GM21619 (cell line): Measurements from ENCODE around the gene DCAF5.

Experiments used
- ATAC-seq: cut with Tn5 transposase; IDR thresholded peaks from one replicate; pipeline ENCODE4 v1.9.1; 2021; ENCODE audit not compliant: unreplicated experiment

The DCAF5 gene

DNA sequence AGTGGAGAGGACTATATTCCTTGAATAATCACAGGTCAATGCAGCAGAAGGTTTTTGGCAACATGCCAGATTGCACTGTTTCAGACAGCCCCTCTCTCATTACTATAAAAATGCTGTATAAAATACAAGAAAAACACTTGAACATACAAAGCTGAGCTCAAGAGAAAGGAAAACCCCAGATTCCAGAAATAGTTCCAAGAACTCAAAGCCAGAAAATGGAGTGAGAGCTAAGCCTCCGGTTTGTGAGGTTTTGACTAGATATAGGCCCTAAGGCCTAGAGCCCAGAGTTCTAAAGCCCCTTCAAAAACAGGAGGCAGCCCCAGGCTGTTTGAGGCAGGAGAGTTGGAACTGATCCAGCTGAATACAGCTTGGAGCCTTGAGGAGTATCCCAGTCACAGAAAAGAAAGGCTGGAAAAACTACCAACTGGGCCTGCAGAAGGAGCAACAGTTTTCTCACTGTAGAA is 144.5 kb downstream of the DCAF5 start:
- no peak for ATAC-seq

GRCh38 chr14:69006346-69006745 is 146.6 kb downstream of the DCAF5 start:
- ATAC-seq, result no peak

DNA sequence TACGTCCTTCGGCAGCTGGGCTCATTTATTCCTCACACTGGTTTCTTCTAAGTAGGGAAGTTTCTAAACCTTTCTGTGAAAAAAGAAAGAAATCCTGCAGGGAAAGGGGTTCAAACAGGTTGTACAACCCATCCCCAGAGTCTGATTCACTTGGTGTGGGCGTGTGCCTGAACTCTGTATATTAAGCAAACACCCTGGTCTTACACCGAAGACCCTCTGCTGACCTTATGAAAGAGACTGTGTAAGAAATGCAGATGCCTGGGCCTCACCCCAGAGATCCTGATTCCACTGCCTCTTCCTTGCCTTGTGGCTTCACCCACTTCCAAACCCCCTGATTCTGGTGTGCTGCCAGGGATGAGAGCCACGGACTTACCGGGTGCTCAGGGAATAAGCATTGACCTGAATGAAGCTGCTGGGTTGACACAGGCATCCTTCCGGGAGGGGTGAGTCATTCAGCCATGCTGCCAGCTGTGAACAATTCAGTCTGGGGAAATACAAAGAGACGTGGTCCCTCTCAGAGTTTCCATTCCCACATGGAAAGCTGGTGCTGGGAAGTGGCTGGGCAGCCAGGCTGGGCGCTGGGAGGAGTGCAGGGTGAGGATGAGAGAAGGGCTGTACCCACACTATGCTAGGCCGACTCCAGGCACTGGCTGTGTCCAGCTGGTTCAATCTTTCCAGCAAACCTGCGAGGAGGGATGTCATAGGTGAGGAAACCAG is 147.3 kb downstream of the DCAF5 start:
- no peak for ATAC-seq

GRCh38 chr14:69004731-69005431 is 148.0 kb downstream of the DCAF5 start:
- no peak for ATAC-seq

DNA sequence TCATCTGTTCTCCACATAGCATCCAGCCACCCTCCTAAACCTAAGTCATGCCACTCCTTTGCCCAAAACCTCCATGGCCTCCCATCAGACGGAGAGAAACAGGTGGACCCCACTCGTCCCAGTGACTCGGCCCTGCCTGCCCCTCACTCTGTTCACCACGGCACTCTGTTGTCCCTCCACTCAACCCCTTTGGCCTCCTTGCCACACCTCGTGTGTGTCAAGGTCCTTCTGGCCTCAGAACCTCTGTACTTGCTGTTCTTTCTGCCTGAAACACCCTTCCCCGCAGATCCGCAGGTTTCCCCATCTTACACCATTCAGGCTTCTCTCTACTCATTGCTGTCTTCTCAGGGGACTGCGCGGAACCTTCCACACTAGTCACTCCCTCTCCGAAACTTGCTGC is 149.3 kb downstream of the DCAF5 start:
- no peak for ATAC-seq

- ATAC-seq, result no peak
Measured at GRCh38 chr14:69002069-69002468, 150.8 kb downstream of the DCAF5 start.

- no peak for ATAC-seq
Measured at GRCh38 chr14:69001375-69001774, 151.5 kb downstream of the DCAF5 start.
